Hematopoietic multipotent progenitor cell treated with erythropoietin and hydrocortisone succinate and interleukin-3 and kit ligand, for 6 days (in vitro differentiated cells): ENCODE measurements around the gene VOPP1.
A peak's percentile ranks its signal among the peaks of the same experiment; 100 is the strongest.

Experiments used
- DNase-seq: peaks from one replicate; pipeline ENCODE4 v3.0.0-alpha.2; 2015

The VOPP1 gene

DNA sequence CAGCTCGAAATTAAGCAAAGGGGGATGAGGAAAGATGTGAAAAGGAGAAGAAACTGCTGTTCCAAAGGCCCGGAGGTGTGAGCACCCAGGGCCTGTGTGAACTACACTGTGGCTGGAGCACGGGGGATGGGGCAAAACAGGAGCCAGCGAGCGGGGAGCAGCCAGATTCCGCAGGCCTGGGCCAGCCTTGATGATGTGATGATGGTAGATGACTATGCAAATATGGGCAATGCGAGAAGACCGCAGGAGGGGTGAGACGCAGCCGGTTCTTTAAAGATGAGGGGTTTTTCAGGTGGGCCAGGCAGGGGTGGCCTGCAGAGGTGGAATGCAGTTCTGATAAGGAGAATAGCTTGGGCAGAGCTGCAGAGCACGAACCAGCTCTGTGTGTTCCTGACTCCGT, 145.6 kb downstream of the VOPP1 start:
- no peak for DNase-seq

DNA sequence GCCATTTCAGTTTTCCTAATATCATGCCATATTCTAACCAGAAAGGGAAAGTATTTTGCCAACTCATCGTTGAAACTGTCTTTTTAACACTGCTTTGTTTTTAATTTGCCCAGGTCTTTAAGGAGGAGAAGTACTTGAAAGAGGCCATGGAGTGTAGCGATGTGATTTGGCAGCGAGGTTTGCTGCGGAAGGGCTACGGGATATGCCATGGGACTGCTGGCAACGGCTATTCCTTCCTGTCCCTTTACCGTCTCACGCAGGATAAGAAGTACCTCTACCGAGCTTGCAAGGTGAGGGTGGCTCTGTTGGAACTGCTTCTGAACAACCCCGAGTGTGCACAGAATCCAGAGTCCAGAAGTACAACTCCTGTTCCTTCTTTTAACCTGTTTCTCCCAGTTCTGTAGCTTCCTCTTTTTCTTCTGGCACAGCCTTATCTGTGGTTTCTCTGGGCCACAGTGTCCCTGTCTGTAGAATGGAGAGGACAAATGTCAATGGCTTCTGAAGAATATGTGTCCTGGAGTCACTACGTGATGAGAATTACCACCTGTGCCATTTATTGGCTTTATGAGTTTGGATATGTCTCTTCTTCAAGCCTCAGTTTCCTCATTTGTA, 147.1 kb downstream of the VOPP1 start:
- DNase-seq = peak; percentile 65

GRCh38 chr7:55423891-55424290, 148.4 kb downstream of the VOPP1 start:
- no peak for DNase-seq

DNA sequence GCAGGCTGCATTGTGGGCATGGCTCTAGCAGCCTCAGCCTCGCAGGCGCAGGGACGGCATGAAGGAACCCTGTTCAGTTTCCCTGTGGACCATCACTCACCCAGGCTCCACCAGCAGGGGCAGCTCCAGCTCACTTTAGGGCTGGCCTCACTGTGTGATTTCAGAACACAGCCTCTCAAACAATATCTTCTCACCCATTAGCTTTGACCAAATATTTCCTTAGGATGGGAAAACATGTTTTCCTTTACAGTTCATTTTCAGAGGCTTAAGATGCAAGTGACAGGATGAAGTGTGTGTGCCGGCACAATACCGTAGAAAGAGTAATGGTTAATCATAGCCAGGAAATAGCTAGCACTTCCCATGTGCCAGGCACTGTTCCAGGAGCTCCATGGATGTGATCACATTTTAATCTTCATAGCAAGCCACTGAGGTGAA, 149.0 kb downstream of the VOPP1 start:
- DNase-seq = no peak
